ENCODE data around the gene ACSS1.

Gene ACSS1

GRCh38 chr20:25000268-25000801 is 57.6 kb downstream of the ACSS1 start:
- ATAC-seq (ENCODE audit: low read depth) = peak; percentile 84
- Histone ChIP-seq H3K4me3 (ENCODE audit: severe bottlenecking) (no peak overlapping the region), H3K27ac (ENCODE audit: poor library complexity, severe bottlenecking) (peak overlapping the region; percentile 64), H3K27me3 (ENCODE audit: insufficient read depth, poor library complexity, severe bottlenecking) (no peaks in the 10 kb centered on the region), H3K36me3 (ENCODE audit: low read depth) (no peaks in the 10 kb centered on the region), H3K4me1 (ENCODE audit: insufficient read depth, poor library complexity, severe bottlenecking) (peaks cover 10% of the 10 kb centered on the region), H3K9me3 (ENCODE audit: severe bottlenecking) (no peaks in the 10 kb centered on the region)
- TF ChIP-seq CTCF (IDR thresholded peaks at IDR 0.05; ENCODE audit: poor library complexity, severe bottlenecking) = peak; percentile 44
- DNase-seq (ENCODE audit: low spot score) = peak; percentile 84

- no peaks in the 10 kb centered on the region for H3K36me3 ChIP-seq (ENCODE audit: low read depth)
Observed at GRCh38 chr20:24999568-24999967, 58.4 kb downstream of the ACSS1 start.

GRCh38 chr20:24998631-24999445 is 59.1 kb downstream of the ACSS1 start:
- Histone ChIP-seq H3K27ac (ENCODE audit: poor library complexity, severe bottlenecking) (no peak overlapping the region), H3K4me1 (ENCODE audit: insufficient read depth, poor library complexity, severe bottlenecking) (peaks cover 10% of the 10 kb centered on the region), H3K27me3 (ENCODE audit: insufficient read depth, poor library complexity, severe bottlenecking) (no peaks in the 10 kb centered on the region), H3K4me3 (ENCODE audit: severe bottlenecking) (no peak overlapping the region), H3K9me3 (ENCODE audit: severe bottlenecking) (no peaks in the 10 kb centered on the region), H3K36me3 (ENCODE audit: low read depth) (no peaks in the 10 kb centered on the region)
- DNase-seq (ENCODE audit: low spot score) (no peak), ATAC-seq (ENCODE audit: low read depth) (no peak)
- TF ChIP-seq CTCF (IDR thresholded peaks at IDR 0.05; ENCODE audit: poor library complexity, severe bottlenecking) = no peak

More at GRCh38 chr20:24999568-24999967, 58.4 kb downstream of the ACSS1 start:
- Histone ChIP-seq H3K4me1 (ENCODE audit: insufficient read depth, poor library complexity, severe bottlenecking) (peaks cover 10% of the 10 kb centered on the region), H3K4me3 (ENCODE audit: severe bottlenecking) (no peak overlapping the region), H3K9me3 (ENCODE audit: severe bottlenecking) (no peaks in the 10 kb centered on the region), H3K27ac (ENCODE audit: poor library complexity, severe bottlenecking) (peak overlapping the region; percentile 64), H3K27me3 (ENCODE audit: insufficient read depth, poor library complexity, severe bottlenecking) (no peaks in the 10 kb centered on the region)
- DNase-seq (ENCODE audit: low spot score) (no peak), ATAC-seq (ENCODE audit: low read depth) (no peak)
- no peak for TF ChIP-seq CTCF (IDR thresholded peaks at IDR 0.05; ENCODE audit: poor library complexity, severe bottlenecking)

- Histone ChIP-seq H3K9me3 (ENCODE audit: severe bottlenecking) (no peaks in the 10 kb centered on the region), H3K27me3 (ENCODE audit: insufficient read depth, poor library complexity, severe bottlenecking) (no peaks in the 10 kb centered on the region), H3K4me1 (ENCODE audit: insufficient read depth, poor library complexity, severe bottlenecking) (peaks cover 14% of the 10 kb centered on the region), H3K27ac (ENCODE audit: poor library complexity, severe bottlenecking) (no peak overlapping the region), H3K36me3 (ENCODE audit: low read depth) (no peaks in the 10 kb centered on the region), H3K4me3 (ENCODE audit: severe bottlenecking) (no peak overlapping the region)
- no peak for TF ChIP-seq CTCF (IDR thresholded peaks at IDR 0.05; ENCODE audit: poor library complexity, severe bottlenecking)
- no peak for ATAC-seq (ENCODE audit: low read depth)
- DNase-seq (ENCODE audit: low spot score) = no peak
Observed at GRCh38 chr20:24998121-24998520, 59.8 kb downstream of the ACSS1 start.
